Hepatocyte (in vitro differentiated cells): ENCODE measurements around the gene SLC26A1.

Source experiments
- EZH2 ChIP-seq: fragments of 200-600 bp; sonication (generic); IDR thresholded peaks from 2 replicates; pipeline ENCODE4 v1.6.1; 2016; ENCODE audit warnings: antibody characterized with exemption, mild to moderate bottlenecking, borderline replicate concordance
- TF ChIP-seq, protein P1 (sequence below): fragments of 200-600 bp; sonication (generic); IDR thresholded peaks from 2 replicates; pipeline ENCODE4 v1.5.1; 2016; ENCODE audit warnings: antibody characterized with exemption, mild to moderate bottlenecking; ENCODE audit not compliant: poor library complexity

DNA sequence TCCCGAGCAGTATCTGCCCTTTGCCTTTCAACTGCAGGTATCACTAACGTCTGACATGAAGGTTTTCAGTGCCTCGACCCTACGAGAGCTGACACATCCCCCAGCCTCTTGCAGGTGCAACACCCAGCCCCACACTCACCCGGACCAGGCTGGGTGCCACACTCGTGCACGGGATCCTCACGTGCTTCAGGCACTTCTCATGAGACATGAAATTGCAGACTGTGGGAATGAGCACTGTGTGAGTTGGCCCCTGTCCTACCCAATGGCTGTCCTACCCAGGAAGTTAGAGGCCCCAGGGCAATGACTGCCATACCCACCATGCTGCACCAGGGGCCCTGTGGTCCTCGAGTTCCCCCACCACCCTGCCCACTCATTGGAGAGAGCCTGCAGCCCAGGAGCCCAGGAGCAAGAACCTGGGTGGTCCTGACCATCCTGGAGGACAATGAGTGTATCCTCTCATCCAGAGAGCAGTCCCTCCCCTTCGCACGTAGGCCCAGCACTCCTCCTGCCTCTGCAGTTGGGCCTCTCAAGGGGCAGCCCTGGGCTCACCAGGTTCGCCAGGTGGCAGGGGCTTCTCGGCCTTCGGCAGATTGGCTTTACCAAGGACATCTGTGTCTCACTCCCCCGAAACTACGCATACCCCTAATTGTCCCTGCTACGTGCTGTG lies 22.2 kb downstream of the SLC26A1 start:
- no peak for TF ChIP-seq EZH2
- TF ChIP-seq, protein P1, sequence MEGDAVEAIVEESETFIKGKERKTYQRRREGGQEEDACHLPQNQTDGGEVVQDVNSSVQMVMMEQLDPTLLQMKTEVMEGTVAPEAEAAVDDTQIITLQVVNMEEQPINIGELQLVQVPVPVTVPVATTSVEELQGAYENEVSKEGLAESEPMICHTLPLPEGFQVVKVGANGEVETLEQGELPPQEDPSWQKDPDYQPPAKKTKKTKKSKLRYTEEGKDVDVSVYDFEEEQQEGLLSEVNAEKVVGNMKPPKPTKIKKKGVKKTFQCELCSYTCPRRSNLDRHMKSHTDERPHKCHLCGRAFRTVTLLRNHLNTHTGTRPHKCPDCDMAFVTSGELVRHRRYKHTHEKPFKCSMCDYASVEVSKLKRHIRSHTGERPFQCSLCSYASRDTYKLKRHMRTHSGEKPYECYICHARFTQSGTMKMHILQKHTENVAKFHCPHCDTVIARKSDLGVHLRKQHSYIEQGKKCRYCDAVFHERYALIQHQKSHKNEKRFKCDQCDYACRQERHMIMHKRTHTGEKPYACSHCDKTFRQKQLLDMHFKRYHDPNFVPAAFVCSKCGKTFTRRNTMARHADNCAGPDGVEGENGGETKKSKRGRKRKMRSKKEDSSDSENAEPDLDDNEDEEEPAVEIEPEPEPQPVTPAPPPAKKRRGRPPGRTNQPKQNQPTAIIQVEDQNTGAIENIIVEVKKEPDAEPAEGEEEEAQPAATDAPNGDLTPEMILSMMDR, result no peak
